ENCODE results near the gene LEFTY2. TPM values are rescaled to one million over a fixed set of nuclear protein-coding genes. Genes with fewer than 3 reads are reported as not detected.

LEFTY2 gene
- total and polyA plus RNA-seq, 9 of the 15 experiments (the other 6 are each of a cell fraction or from before 2014, with no cell fraction given) = 0.04 to 0.14 TPM; not detected in 7

GRCh38 chr1:225987491-225988316 is 46.7 kb upstream of the LEFTY2 start:
- Histone ChIP-seq H3K4me3 (no peak overlapping the region), H3K9me3 (replicated peaks; ENCODE audit: control insufficient read depth, insufficient read depth, low read depth, low read length) (peaks cover 8% of the 10 kb centered on the region), H3K9ac (ENCODE audit: insufficient read depth in 1 of 2, low read depth in 2 of 2, low read length in 2 of 2) (no peak overlapping the region; a peak in 1 of 4 replicates), H3K79me2 (ENCODE audit: control insufficient read depth, insufficient read depth, low read length) (peaks cover 68% of the 10 kb centered on the region), H3K9me1 (ENCODE audit: control insufficient read depth, insufficient read depth, low read length) (no peaks in the 10 kb centered on the region), H3K27ac (ENCODE audit: extremely low read depth, low read depth, low read length) (no peak overlapping the region; the same call in 2 of the 3 replicates), H3K27me3 (ENCODE audit: control insufficient read depth in 2 of 2, insufficient read depth in 2 of 2, low read length in 2 of 2) (no peaks in the 10 kb centered on the region), H3K36me3 (ENCODE audit: control insufficient read depth, insufficient read depth, low read length) (peaks cover 97% of the 10 kb centered on the region), H4K20me1 (replicated peaks; ENCODE audit: control insufficient read depth, insufficient read depth, low read length) (0 out of 2 replicates have a peak, but pooled peaks cover 10% of the 10 kb centered on the region), H2AFZ (ENCODE audit: low read depth, low read length) (no peak overlapping the region), H3K4me2 (ENCODE audit: insufficient read depth, low read length) (no peak overlapping the region), H3K4me1 (replicated peaks in 1 of 2; ENCODE audit: control insufficient read depth in 2 of 2, insufficient read depth in 2 of 2, low read length in 2 of 2) (no peaks in the 10 kb centered on the region)
- intact Hi-C loops (cut with micrococcal nuclease) = no loop called here
- in situ Hi-C loops (cut with MboI) = loop anchor here (5.0 kb wide), 1 partner anchor 135 kb away; no protein-coding TSS in a partner anchor
- ChIA-PET CTCF (ENCODE audit: low intra/inter-chr PET ratio) (interaction anchor here (0.6 to 5.2 kb wide), 8 partner anchors 11 to 512 kb away, joined by 3 to 36 read pairs (median 3); partner anchors contain the start of gene SDE2), POLR2A (interaction anchor here (0.6 to 2.8 kb wide), 15 partner anchors 9 to 507 kb away, joined by 3 to 25 read pairs (median 4); partner anchors contain the start of genes H3-3A, SDE2 and SRP9)
- 74% methylated on average over 7 of the region's 7 CpGs for WGBS (ENCODE audit: insufficient coverage, low coverage, missing lambda C conversion rate)
- peak; percentile 79 for ATAC-seq
- DNase-seq (ENCODE audit: extremely low read depth in 1 of 4, low spot score in 3 of 4) = peak in 2 of 4 experiments; percentile 42 to 71
- peak; percentile 75 for FAIRE-seq
- BruUV-seq (replicated peaks) = no TSS peak
- TF ChIP-seq NFATC3 (IDR thresholded peaks at IDR 0.05) = no peak
- TF ChIP-seq C11orf30 (IDR thresholded peaks at IDR 0.05; ENCODE audit: low read depth) = peak; percentile 24
- TF ChIP-seq SUPT5H (IDR thresholded peaks at IDR 0.05) = peak; percentile 35; the same call in 1 of the 2 replicates
- peak; percentile 21; the same call in 1 of the 2 replicates for TF ChIP-seq SMC3 (conservative IDR thresholded peaks at IDR 0.05; ENCODE audit: insufficient read depth, low read depth, low read length)
- 0 out of 2 replicates have a peak, but pooled peaks have one; percentile 16 for TF ChIP-seq ATF7 (IDR thresholded peaks at IDR 0.05)
- no peak for TF ChIP-seq STAT5B (CRISPR knock-in tag; IDR thresholded peaks at IDR 0.05)
- TF ChIP-seq REST (IDR thresholded peaks at IDR 0.05; ENCODE audit: borderline replicate concordance) = peak; percentile 61; the same call in 1 of the 2 replicates
- TF ChIP-seq REST (CRISPR knock-in tag; IDR thresholded peaks at IDR 0.05; ENCODE audit: low read depth) = no peak
- TF ChIP-seq THAP7 (CRISPR knock-in tag; IDR thresholded peaks at IDR 0.05) = no peak
